ENCODE results near the gene CCDC178.
"Not testable (repeated sequence)": the region's sequence is repeated elsewhere in the genome, so short reads cannot be mapped to it uniquely, and the experiment has no call there.

Gene CCDC178

GRCh38 chr18:32974421-32975162, 465.9 kb downstream of the CCDC178 start:
- FAIRE-seq: no peak

- no peak for FAIRE-seq
Observed at GRCh38 chr18:32968248-32968647, 472.3 kb downstream of the CCDC178 start.

DNA sequence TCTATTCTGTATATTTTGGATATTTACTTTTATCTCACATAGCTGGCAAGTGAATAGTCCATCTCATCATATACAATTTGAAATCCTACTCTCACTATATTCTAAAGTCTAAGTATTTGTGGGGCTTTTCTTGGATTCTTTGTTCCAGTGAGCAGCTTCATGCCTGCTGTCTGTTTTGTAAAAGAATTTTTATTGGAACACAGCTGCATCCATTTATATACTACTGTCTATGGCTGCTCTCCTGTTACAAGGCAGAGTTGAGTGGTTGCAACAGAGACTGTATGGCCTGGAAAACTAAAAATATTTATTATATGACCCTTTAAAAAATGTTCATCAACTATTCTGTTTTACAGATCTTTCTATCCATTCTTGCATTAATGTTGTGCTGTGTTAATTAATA, 474.4 kb downstream of the CCDC178 start:
- no peak for FAIRE-seq

DNA sequence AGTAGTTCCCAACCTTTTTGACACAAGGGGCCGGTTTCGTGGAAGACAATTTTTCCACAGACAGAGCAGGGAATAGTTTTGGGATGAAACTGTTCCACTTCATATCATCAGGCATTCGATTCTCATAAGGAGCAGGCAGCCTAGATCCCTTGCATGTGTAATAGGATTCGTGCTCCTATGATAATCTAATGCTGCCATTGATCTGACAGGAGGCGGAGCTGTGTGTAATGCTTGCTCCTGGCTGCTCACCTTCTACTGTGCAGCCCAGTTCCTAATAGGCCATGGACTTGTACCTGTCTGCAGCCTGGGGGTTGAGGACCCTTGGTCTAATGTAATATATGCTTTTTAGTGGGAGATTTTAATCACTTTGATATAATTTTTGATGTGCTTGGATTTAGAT, 479.0 kb downstream of the CCDC178 start:
- FAIRE-seq: no peak

DNA sequence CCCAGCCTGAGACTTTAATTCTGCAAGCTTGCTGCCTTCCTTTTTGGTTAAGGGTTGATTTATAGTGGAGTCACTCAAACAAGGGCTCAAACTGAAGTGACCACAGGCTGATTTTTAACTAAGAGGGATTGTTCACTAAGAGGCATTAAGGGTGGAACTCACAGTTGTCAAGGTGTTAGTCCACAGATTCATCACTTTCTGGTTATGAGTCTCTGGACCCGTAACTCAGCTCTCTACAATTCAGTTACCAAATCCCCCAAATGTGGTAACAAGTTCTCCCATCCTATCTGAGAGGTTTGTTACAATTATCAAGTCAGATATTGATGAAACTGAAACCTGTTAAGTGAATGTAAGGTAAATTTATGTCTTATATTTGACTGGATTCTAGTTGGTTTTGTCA, 481.8 kb downstream of the CCDC178 start:
- FAIRE-seq: no peak

GRCh38 chr18:32956591-32957315, 483.8 kb downstream of the CCDC178 start:
- no peak for FAIRE-seq

DNA sequence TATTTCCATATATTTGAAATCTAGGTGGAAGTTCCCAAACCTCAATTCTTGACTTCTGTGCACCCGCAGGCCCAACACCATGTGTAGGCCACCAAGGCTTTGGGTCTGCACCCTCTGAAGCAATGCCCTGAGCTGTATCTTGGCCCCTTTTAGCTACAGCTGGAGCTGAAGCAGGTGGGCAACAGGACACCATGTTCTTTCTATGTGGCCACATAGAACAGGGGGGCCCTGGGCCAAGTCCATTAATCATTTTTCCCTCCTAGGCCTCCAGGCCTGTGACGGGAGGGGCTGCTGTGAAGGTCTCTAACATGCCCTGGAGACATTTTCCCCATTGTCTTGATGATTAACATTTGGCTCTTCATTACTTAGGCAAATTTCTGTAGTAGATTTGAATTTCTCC, 488.2 kb downstream of the CCDC178 start:
- FAIRE-seq: not testable (repeated sequence)

DNA sequence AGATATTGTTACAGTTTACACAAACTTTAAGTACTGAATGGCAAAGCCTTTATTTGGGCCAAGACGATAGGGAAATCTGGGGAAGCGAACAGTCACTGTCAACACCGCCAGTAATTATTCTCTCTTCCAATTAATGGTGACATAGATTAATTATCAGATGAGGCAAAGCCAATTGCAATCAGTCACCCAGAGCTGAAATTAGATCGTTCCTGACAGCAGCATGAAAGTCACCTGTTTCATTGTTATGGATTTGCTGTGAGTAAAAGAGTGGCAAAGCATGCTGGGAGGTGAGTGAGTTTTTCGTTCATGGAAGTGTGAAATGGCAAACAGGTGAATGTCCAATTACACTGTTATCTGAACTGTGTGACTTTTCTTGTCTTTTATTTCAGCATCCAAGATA, 502.9 kb downstream of the CCDC178 start:
- no peak for FAIRE-seq

DNA sequence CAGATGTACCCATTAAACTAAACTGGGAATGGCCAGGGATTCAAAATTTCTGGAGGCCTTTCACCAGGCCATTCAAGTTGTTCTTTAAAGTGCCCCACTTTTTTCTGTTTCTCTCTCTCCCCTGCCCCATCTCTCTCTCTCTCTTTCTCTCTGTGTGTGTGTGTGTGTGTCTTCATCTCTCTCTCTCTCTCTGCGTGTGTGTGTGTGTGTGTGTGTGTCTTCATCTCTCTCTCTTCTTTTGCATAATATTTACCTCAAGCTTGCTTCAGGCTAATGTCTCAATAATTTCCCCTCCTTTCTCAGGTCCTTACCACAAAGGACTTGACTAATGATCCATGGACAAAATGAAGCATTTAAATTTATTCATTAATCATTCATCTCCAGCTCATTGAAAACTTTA, 503.5 kb downstream of the CCDC178 start:
- FAIRE-seq: no peak

DNA sequence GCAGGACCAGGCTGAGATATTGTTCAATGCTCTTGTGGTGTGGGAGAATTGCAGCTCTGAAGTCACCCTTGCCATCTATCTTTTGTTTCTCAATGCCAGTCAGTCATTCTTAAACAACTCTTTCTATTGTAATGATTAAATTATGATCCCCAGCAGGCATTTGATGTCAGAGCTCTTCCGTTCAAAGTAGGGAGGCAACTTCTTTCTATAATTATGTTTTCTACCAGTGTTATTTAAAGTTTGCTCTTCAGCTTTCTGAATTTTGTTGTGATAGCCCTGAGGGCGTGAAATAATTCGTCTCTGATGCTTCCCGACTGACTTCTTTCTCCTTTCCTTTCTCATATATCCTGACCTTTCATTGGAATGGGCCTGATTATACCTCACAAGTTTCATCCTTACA, 506.3 kb downstream of the CCDC178 start:
- FAIRE-seq: no peak

DNA sequence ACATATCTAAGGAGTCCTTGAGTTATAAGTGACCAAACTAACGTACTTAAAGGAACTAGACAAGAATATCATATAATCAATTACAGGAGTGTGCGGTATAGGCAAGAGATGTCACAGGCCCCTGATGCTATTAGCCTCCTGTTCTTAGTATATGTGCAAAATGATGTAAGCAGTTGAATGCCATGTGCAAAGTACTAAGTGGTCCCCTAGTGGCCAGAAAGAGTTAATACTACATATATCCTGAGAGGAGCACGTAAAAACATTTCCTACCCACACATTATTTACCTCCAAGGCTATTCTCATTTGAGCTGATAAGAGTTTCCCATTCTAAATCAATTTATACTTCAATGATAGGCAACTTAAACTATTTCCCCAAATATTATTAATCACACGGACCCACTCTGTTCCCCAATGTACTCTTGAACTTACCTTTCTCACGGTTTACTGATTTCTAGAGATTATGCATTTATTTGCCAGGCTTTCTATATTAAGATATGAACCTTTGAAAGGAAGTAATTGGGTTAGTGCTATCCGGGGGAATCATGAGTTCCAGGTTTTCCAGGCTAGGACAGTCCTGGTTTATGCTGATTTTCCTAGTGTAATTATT, 509.7 kb downstream of the CCDC178 start:
- no peak for FAIRE-seq

DNA sequence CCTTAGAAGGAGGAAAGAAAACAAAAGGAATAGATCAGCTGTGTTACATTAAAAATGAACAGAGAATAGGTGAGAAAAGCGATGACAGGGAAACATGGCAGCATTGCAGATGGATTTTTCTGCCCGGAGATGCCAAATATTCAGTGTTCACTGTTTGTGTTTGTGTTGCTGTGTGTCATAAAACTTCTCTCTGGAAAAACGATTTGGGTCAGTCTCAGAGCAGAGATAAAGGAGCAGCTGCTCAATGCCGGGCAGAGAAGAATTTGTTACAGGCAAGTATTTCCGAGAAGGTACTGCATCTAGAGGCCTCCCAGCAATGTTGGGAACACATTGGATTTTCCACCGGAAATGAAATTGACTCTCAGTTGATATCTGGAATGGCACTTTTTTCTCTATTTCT, 511.3 kb downstream of the CCDC178 start:
- FAIRE-seq: no peak

DNA sequence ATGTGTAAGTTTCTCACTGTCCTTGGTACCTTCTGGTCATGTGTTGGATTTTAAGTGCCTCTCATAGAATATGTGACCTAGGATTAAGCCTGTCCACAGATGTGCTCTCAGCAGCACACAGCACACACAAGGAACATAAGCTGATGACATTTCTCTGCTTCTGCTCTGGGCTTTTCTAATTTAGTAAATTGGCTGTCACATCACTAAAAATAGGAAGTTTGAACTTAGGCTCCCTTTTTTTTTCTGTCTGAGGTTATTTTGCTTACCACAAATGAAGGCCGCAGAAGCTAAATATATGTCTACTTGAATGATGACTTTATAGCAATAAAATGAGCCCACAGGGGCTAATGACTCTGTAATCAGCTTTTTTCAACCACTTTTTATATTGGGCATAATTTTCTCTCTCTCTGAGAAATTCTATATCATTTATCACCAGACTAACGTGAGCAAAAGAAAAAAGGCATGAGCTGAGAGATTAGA, 517.5 kb downstream of the CCDC178 start:
- no peak for FAIRE-seq

DNA sequence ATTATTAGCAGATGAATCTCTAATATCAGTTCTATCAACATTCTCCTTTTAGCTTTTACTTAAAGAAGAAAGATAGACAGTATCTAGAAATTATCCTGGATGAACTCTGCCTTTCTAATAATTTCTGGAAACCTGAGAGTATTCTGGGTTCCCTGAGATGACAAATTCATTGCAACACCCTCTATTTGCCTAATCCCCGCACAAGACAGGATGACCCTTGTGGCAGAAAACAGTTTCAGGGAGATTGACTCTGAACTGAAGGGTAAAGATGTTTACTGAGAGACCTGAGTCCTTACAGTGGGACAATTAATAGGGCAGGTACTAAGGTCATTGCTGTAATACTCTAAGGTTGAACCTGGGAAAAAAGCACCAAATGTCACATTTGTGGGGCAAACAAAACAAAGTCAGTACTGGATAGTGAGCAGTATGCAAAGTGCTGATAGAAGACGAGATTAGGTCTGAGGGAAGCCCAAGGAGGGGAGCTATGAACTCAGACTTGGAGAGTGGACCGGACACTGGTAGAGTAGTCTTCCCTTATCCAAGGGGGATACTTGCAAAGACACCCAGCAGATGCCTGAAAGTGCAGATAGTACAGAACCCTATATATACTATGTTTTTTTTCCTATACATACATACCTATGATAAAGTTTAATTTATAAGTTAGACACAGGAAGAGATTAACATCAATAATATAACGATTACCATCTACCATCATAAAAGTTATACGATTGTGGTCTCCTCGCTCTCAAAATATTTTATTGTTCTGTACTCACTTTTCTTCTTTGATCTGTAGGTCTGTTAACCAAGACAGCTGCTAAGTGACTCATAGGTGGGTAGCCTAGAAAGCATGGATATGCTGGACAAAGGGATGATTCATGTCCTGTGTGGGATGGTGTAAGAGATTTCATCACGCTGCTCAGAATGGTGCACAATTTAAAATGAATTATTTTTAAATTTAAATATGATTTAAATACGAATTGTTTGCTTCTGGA, 519.4 kb downstream of the CCDC178 start:
- FAIRE-seq: no peak

GRCh38 chr18:32919799-32920198, 520.7 kb downstream of the CCDC178 start:
- no peak for FAIRE-seq

DNA sequence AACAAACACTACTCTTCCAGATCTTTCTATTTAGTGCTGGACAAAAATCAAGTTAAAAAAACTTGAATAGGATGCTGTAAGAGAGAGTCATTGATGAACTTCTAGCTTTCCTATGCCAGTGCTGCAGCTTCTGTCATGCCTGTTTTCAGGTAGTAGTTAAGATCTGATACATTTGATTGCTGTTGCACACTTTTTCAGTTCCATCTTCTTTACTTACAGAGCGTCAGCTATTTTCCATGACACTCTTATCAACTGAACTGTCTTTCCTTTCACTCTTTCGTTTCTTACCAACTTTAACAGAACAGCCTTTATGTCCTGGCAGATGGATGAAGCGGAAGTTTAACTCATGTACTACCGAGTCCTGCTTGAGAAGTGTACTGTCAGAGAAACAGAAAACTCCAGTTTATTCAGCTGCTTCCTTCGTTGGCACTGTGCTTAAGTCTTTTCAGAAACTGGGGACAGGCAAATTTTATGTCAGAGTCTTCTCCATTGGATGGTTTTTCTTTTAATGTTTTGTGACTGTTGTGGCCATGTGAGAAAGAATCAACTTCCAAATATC, 521.8 kb downstream of the CCDC178 start:
- no peak for FAIRE-seq

DNA sequence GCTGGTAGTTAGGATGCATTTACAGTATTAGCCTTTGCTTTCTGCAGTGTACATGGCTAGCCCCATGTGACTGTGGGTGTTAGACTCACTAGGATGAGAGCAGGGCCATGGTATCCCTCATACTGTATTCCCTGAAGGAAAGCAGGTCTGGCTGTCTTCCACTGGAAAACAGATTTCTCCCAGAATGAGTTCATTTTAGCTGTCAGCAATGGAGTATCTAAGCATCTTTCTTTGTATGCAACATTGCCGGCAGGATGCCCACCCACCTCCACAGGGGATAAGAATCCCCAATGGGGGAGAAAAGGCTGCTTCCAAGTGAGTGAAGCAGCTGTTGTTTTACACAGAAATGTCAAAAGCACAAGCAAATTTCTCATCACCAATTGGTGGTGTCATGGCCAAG, 525.0 kb downstream of the CCDC178 start:
- FAIRE-seq: no peak

DNA sequence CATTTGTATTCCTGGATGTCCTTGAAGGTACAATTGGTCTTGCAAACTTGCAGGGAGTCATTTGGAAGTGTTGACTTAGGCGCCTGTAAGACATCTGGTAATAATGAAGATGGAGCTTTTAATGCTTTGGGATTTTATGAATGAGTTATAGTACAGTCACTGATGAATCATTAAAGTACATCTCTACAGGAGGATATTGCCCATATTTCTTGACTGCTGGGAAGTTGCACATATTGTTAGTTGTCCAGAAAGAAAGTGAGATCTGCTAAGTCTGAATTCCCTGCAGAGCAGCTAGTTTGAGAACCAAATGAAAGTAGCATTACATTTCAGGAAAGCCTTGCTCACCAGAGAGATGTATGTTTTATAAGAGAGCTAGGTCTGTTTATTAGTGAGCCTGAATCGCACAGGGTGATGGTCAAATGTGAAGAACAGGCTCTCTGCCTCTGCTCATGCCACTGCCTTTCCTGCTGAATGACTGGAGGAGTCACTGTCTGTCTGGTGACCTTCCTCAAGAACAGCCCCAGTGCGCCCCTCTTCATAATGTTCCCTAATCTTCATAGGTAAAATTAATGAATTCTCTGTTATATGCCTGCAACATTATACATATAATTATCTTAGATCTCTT, 528.7 kb downstream of the CCDC178 start:
- FAIRE-seq: no peak

GRCh38 chr18:32910694-32911296, 529.7 kb downstream of the CCDC178 start:
- no peak for FAIRE-seq

DNA sequence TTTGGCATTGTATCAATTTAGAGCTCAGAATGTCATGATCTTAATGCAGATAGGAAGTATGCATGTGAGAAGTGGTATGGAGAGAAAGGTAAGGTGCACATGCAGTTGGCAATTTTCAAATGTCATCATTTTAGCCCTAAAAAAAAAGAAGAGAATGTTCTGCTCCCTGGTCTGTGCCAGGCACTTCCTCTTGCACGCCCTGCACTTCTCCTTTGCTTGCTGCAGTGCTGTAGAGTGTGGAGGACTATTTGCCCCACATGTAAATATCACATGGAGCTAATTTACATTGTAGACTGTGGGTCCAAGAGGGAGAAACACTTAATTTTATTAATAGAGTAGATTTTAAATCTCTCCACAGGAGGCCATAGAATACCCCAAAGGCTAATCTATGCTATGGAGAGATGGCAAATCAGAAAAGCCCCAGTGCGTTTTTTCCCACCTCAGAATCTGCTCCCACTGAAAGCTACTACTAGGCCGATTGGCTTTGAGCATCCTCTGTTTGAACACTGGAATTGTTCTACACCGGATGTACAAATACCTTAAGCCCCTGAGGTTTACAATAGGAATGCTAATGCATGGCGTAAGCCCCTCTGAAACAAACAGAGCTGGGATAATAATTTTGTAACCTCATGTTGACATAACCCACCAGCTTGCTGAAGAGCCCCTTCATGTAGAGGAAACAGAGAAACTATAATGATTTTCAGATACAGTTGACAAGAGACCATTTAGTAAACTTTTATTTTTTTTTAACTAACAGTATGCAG, 530.5 kb downstream of the CCDC178 start:
- no peak for FAIRE-seq

DNA sequence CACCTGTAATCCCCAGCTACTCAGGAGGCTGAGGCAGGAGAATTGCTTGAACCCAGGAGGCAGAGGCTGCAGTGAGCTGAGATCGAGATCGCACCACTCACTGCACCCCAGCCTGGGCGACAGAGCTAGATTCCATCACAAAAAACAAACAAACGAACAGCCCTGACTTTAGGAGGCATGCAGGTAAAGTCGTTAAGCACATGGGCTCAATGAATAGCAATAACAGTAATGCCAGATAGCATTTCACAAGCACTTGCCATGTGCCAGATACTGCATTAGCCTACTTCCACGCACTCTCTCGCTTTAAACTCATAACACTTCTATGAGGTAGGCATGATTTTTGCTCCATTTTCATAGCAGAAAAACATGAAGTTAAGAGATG, 532.1 kb downstream of the CCDC178 start:
- no peak for FAIRE-seq

Data from colon (tissue), 2 donors.